HG02884 (cell line): ENCODE results near the gene RPL12.

Source experiments
- ATAC-seq: cut with Tn5 transposase; IDR thresholded peaks from one replicate; pipeline ENCODE4 v1.9.1; 2021; ENCODE audit warnings: mild to moderate bottlenecking, moderate library complexity; ENCODE audit not compliant: unreplicated experiment

The RPL12 gene

GRCh38 chr9:127444921-127445850 is 6.0 kb downstream of the RPL12 start:
- ATAC-seq, result no peak

- ATAC-seq, result no peak
Observed at GRCh38 chr9:127444283-127444920, 6.8 kb downstream of the RPL12 start.

GRCh38 chr9:127438394-127438793 is 12.8 kb downstream of the RPL12 start:
- ATAC-seq, result no peak

- no peak for ATAC-seq
Observed at GRCh38 chr9:127437497-127438264, 13.5 kb downstream of the RPL12 start.

- no peak for ATAC-seq
Observed at GRCh38 chr9:127430415-127430814, 20.8 kb downstream of the RPL12 start.

GRCh38 chr9:127428348-127428747 is 22.9 kb downstream of the RPL12 start:
- ATAC-seq, result no peak

GRCh38 chr9:127426756-127427155 is 24.4 kb downstream of the RPL12 start:
- ATAC-seq, result no peak

- no peak for ATAC-seq
Observed at GRCh38 chr9:127424676-127424999, 26.6 kb downstream of the RPL12 start.

GRCh38 chr9:127423934-127424675 is 27.1 kb downstream of the RPL12 start, which contains the start of gene ZNF79:
Gene ZNF79, plus strand, starts transcription at chr9:127424382. Its CDS starts 406 bp downstream, at chr9:127424788.
- peak; percentile 87 for ATAC-seq

- peak; percentile 10 for ATAC-seq
Observed at GRCh38 chr9:127423476-127423933, 27.7 kb downstream of the RPL12 start.

- ATAC-seq, result no peak
Observed at GRCh38 chr9:127422787-127423186, 28.4 kb downstream of the RPL12 start.

- ATAC-seq, result no peak
Observed at GRCh38 chr9:127422133-127422782, 28.9 kb downstream of the RPL12 start.

GRCh38 chr9:127421057-127421456 is 30.1 kb downstream of the RPL12 start:
- no peak for ATAC-seq

- ATAC-seq, result no peak
Observed at GRCh38 chr9:127419348-127419747, 31.9 kb downstream of the RPL12 start.

GRCh38 chr9:127418037-127418471 is 33.2 kb downstream of the RPL12 start:
- no peak for ATAC-seq

GRCh38 chr9:127417131-127418036 is 33.8 kb downstream of the RPL12 start:
- ATAC-seq, result no peak

- ATAC-seq, result no peak
Observed at GRCh38 chr9:127415657-127416056, 35.5 kb downstream of the RPL12 start.

- ATAC-seq, result no peak
Observed at GRCh38 chr9:127415141-127415540, 36.1 kb downstream of the RPL12 start.

GRCh38 chr9:127411122-127411521 is 40.1 kb downstream of the RPL12 start:
- no peak for ATAC-seq
